Eye (tissue), 1 donor: ENCODE data around the gene ADCY5.

Experiments
- DNase-seq: peaks from one replicate; pipeline ENCODE4 v3.0.0-alpha.2; 2015

The ADCY5 gene

GRCh38 chr3:123321806-123322205 is 127.1 kb downstream of the ADCY5 start:
- DNase-seq, result no peak

- DNase-seq, result no peak
Measured at GRCh38 chr3:123320221-123320620, 128.7 kb downstream of the ADCY5 start.

- DNase-seq, result peak; percentile 37
Measured at GRCh38 chr3:123319760-123320159, 129.1 kb downstream of the ADCY5 start.

- no peak for DNase-seq
Measured at GRCh38 chr3:123318374-123318773, 130.5 kb downstream of the ADCY5 start.

- DNase-seq, result no peak
Measured at GRCh38 chr3:123317716-123318115, 131.2 kb downstream of the ADCY5 start.

- DNase-seq, result no peak
Measured at GRCh38 chr3:123315271-123315595, 133.7 kb downstream of the ADCY5 start.

GRCh38 chr3:123314359-123315270 is 134.3 kb downstream of the ADCY5 start:
- no peak for DNase-seq

GRCh38 chr3:123313889-123314288 is 135.0 kb downstream of the ADCY5 start:
- DNase-seq, result no peak

GRCh38 chr3:123312331-123313265 is 136.3 kb downstream of the ADCY5 start:
- DNase-seq, result no peak

GRCh38 chr3:123311201-123311600 is 137.7 kb downstream of the ADCY5 start:
- no peak for DNase-seq

GRCh38 chr3:123310741-123311140 is 138.1 kb downstream of the ADCY5 start:
- DNase-seq, result no peak

- no peak for DNase-seq
Measured at GRCh38 chr3:123310186-123310585, 138.7 kb downstream of the ADCY5 start.

GRCh38 chr3:123307064-123307463 is 141.8 kb downstream of the ADCY5 start:
- no peak for DNase-seq

GRCh38 chr3:123305192-123305591 is 143.7 kb downstream of the ADCY5 start:
- DNase-seq, result peak; percentile 21

- no peak for DNase-seq
Measured at GRCh38 chr3:123303976-123304560, 144.8 kb downstream of the ADCY5 start.

GRCh38 chr3:123302961-123303360 is 145.9 kb downstream of the ADCY5 start:
- no peak for DNase-seq

GRCh38 chr3:123301331-123302184 is 147.3 kb downstream of the ADCY5 start:
- no peak for DNase-seq

- no peak for DNase-seq
Measured at GRCh38 chr3:123300583-123300982, 148.3 kb downstream of the ADCY5 start.

GRCh38 chr3:123300056-123300455 is 148.8 kb downstream of the ADCY5 start:
- DNase-seq, result no peak

- DNase-seq, result no peak
Measured at GRCh38 chr3:123299581-123299980, 149.3 kb downstream of the ADCY5 start.

- DNase-seq, result no peak
Measured at GRCh38 chr3:123298903-123299302, 150.0 kb downstream of the ADCY5 start.

- DNase-seq, result no peak
Measured at GRCh38 chr3:123297627-123297899, 151.3 kb downstream of the ADCY5 start.
